HUES48 (cell line): ENCODE data around the gene DDRGK1.

Source experiments
- H3K27ac ChIP-seq: one replicate; pipeline ENCODE4 v1.7.0; 2013; ENCODE audit warnings: low read depth, low read length, inconsistent platforms
- H3K27me3 ChIP-seq: 2 replicates; pipeline ENCODE4 v1.6.1; 2013; ENCODE audit warnings: mild to moderate bottlenecking, low read length; ENCODE audit not compliant: control insufficient read depth, insufficient read depth
- H3K36me3 ChIP-seq: 2 replicates; pipeline ENCODE4 v1.6.1; 2013; ENCODE audit warnings: low read length; ENCODE audit not compliant: control insufficient read depth, insufficient read depth
- H3K4me1 ChIP-seq: 2 replicates; pipeline ENCODE4 v1.6.1; 2013; ENCODE audit warnings: mild to moderate bottlenecking, low read length; ENCODE audit not compliant: control insufficient read depth, insufficient read depth
- H3K4me3 ChIP-seq: 2 replicates; pipeline ENCODE4 v1.5.1; 2013; ENCODE audit warnings: mild to moderate bottlenecking, low read depth, low read length
- H3K9ac ChIP-seq: 2 replicates; pipeline ENCODE4 v1.6.1; 2013; ENCODE audit warnings: mild to moderate bottlenecking, low read depth, low read length, moderate library complexity
- H3K9me3 ChIP-seq: 2 replicates; pipeline ENCODE4 v1.6.1; 2013; ENCODE audit warnings: low read length; ENCODE audit not compliant: control insufficient read depth, insufficient read depth

Gene DDRGK1

DNA sequence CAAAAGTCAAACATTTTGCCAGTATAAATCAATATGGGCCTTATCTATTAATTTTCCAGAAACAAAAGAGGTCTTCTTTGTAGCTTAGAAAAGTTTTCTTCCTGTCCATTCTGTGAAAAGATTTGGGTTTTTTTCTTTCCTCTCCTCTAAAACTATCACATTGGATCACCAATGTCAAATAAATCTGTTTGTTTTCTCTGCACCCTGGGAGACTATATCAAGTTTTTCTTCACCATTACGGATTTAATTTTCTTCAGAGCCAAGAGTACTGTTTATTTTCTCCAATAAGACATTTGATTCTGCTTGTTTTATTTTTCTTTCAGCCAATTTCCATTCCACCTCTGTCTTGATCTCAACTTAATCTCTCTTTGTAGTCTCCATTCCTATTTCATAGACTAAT lies 29.2 kb downstream of the DDRGK1 start:
- Histone ChIP-seq H3K27ac (peak overlapping the region; percentile 60), H3K4me3 (peak overlapping the region; percentile 94), H3K9ac (peak overlapping the region; percentile 76; the same call in 1 of the 2 replicates), H3K36me3 (no peaks in the 10 kb centered on the region), H3K9me3 (no peaks in the 10 kb centered on the region), H3K27me3 (no peaks in the 10 kb centered on the region; the same call in 1 of the 2 replicates), H3K4me1 (peaks cover 28% of the 10 kb centered on the region)

- H3K4me1 ChIP-seq = peaks cover 28% of the 10 kb centered on the region
- H3K9me3 ChIP-seq = no peaks in the 10 kb centered on the region
- H3K4me3 ChIP-seq = peak overlapping the region; percentile 94
- no peaks in the 10 kb centered on the region for H3K36me3 ChIP-seq
- peak overlapping the region; percentile 76 for H3K9ac ChIP-seq
- H3K27ac ChIP-seq = peak overlapping the region; percentile 93
- no peaks in the 10 kb centered on the region; the same call in 1 of the 2 replicates for H3K27me3 ChIP-seq
Observed at GRCh38 chr20:3174442-3175261, 29.8 kb downstream of the DDRGK1 start.

DNA sequence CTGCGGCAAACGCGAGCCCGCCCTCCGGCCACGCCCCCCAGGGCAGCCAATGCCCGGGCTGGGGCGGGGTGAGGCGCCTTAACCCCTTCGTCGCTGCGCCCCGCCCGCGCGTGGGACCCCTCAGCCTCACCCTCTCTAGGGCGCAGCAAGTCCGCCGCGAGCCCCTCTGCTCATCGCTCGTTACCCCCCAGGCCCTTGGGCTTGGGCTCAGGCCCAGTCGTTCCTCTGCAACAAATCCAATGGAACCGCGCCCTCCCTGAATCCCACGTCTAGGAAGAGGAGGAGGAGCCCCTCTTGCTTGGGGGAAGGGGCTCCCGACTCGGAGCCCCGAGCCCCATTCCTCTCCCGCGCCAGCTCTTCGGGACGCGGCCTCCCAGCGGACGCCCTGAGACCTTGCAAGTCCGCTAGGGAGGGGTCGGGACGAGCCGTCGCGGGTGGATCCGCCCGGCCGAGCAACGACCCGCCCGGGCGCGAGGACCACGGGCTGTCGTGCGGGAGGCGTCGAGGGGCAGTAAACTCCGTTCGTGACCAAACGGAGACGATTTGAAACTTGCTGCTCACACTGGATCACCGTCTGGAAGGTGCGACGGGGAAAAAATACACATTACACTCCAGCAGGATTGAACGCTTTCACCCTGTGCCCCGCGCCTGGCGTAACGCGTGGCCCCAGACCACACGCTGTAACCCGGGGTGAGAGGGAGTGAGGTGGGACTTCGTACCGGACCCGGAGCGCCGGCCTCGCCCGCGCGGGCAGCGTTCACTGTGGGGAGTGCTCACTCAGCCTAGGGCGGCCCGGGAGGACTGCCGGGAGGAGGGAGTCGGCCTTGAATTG lies 30.7 kb downstream of the DDRGK1 start:
- Histone ChIP-seq H3K36me3 (no peaks in the 10 kb centered on the region), H3K4me1 (peaks cover 29% of the 10 kb centered on the region), H3K27ac (peak overlapping the region; percentile 93), H3K4me3 (peak overlapping the region; percentile 94), H3K9ac (peak overlapping the region; percentile 76), H3K27me3 (no peaks in the 10 kb centered on the region; the same call in 1 of the 2 replicates), H3K9me3 (no peaks in the 10 kb centered on the region)

DNA sequence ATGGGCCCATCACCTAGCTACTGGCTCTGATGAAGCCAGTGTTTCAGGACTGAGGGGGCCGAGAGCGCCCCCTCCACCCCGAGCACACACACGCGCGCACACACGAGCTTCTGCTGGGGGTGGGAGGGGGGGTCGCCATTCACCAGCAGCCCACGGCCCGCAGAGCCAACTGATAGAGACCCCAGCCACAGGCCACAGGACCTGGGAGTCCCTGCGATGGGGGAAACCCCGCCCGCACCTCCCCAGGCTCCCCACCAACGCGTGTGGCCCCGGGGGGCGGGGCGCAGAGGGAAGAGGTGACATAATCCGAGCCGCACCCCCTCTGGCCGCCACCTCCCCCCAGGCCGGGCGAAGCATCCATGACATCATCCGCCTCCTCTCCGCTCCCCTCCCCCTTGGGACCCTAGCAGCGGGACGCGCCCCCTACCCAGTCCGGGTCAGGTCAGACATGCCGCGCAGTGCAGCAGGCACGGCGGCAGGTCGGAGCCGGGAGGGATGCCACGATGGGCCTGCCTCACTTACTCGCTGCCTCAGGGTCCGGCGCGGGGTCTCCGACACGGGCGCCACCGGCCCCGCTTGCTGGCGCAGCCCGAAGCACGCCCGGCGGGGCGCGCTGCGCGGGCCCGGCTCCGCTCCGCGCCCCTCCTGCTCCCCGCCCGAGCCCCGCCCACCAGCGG lies 31.4 kb downstream of the DDRGK1 start, which contains the start of gene LZTS3:
LZTS3 (minus strand) TSS at position 617 of the 677 bp plus-strand sequence. CDS start 6,386 bp downstream, outside the sequence.
- Histone ChIP-seq H3K9me3 (no peaks in the 10 kb centered on the region), H3K9ac (peak within 1 kb of the TSS; percentile 80), H3K27me3 (no peaks in the 10 kb centered on the region; the same call in 1 of the 2 replicates), H3K4me3 (peak within 1 kb of the TSS; percentile 94), H3K27ac (peak within 1 kb of the TSS; percentile 93), H3K36me3 (no peaks in the 10 kb centered on the region), H3K4me1 (peaks cover 32% of the 10 kb centered on the region)

- H3K4me3 ChIP-seq = peak overlapping the region; percentile 94
- H3K4me1 ChIP-seq = peaks cover 34% of the 10 kb centered on the region
- H3K27me3 ChIP-seq = no peaks in the 10 kb centered on the region; the same call in 1 of the 2 replicates
- peak overlapping the region; percentile 93 for H3K27ac ChIP-seq
- H3K36me3 ChIP-seq = no peaks in the 10 kb centered on the region
- H3K9me3 ChIP-seq = no peaks in the 10 kb centered on the region
- H3K9ac ChIP-seq = peak overlapping the region; percentile 38; the same call in 1 of the 2 replicates
Observed at GRCh38 chr20:3172126-3172932, 32.2 kb downstream of the DDRGK1 start.

- H3K27me3 ChIP-seq = no peaks in the 10 kb centered on the region; the same call in 1 of the 2 replicates
- no peak overlapping the region for H3K27ac ChIP-seq
- no peaks in the 10 kb centered on the region for H3K9me3 ChIP-seq
- no peak overlapping the region for H3K4me3 ChIP-seq
- no peaks in the 10 kb centered on the region for H3K36me3 ChIP-seq
- H3K9ac ChIP-seq = no peak overlapping the region
- peaks cover 35% of the 10 kb centered on the region for H3K4me1 ChIP-seq
Observed at GRCh38 chr20:3171391-3172125, 32.9 kb downstream of the DDRGK1 start.

GRCh38 chr20:3168829-3169590 lies 35.5 kb downstream of the DDRGK1 start:
- Histone ChIP-seq H3K9me3 (no peaks in the 10 kb centered on the region), H3K27ac (no peak overlapping the region), H3K4me3 (peak overlapping the region; percentile 61; the same call in 1 of the 2 replicates), H3K9ac (peak overlapping the region; percentile 67; the same call in 1 of the 2 replicates), H3K27me3 (no peaks in the 10 kb centered on the region; the same call in 1 of the 2 replicates), H3K4me1 (peaks cover 25% of the 10 kb centered on the region), H3K36me3 (peaks cover 7% of the 10 kb centered on the region; the same call in 1 of the 2 replicates)

DNA sequence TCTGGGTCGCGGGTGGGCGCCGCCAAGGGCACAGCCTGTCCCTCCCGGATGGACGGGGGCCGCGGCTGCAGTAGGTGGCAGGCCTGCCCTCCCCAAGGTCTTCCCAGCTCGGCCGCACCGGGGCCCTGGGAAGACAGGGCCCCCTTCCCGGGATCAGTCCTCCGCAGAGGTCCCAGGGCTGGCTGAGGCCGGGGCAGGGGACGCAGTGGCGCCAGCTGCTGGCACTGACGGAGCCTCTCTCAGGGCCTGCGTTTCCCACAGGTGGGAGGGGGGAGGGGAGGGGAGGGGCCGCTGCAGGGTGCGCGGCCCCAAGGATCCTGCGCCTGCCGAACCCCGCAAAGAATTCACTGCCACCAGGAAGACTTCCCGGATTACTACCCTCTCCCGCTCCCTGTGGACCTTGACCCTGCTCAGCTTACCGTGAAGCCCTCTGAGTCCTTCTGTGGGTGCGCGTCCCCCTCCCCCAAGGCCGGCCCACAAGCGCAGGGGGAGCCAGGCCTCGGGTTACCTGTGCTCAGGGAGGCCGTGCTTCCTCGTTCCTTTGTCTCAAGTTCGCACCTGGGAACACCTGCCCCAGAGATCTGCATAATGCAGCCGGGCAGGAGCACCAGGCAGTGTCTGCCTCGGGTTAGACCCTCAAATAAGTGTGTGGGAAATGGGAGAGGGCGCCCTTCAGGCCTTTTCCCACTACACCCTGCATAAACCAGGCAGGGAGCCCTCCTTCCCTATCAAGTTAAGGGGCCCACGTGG lies 36.2 kb downstream of the DDRGK1 start:
- Histone ChIP-seq H3K9me3 (no peaks in the 10 kb centered on the region), H3K9ac (peak overlapping the region; percentile 67), H3K27ac (no peak overlapping the region), H3K4me3 (peak overlapping the region; percentile 61), H3K27me3 (no peaks in the 10 kb centered on the region; the same call in 1 of the 2 replicates), H3K4me1 (peaks cover 25% of the 10 kb centered on the region), H3K36me3 (peaks cover 7% of the 10 kb centered on the region; the same call in 1 of the 2 replicates)
